Tibial nerve (tissue), 4 donors: ENCODE results near the gene MFSD11.

ENCODE experiments used
- CTCF ChIP-seq, 5 experiments: fragments of 200-600 bp in 3 of 5; fragments of 450-650 bp in 2 of 5; sonication (generic) in 3 of 5; IDR thresholded peaks; one replicate each; pipeline ENCODE4 v1.5.1; 2016 to 2019; ENCODE audit warnings: antibody characterized with exemption in 5 of 5, mild to moderate bottlenecking in 3 of 5, moderate library complexity in 2 of 5
- EP300 ChIP-seq, 2 donors: sonication (generic); formaldehyde crosslinking; IDR thresholded peaks; one replicate each; pipeline ENCODE4 v1.6.1; 2017; ENCODE audit warnings: antibody characterized with exemption in 2 of 2, mild to moderate bottlenecking in 1 of 2
- POLR2A ChIP-seq, 2 donors: fragments of 450-650 bp; IDR thresholded peaks; one replicate each; pipeline ENCODE4 v1.6.1; 2017; ENCODE audit warnings: antibody characterized with exemption in 2 of 2, mild to moderate bottlenecking in 2 of 2, moderate library complexity in 2 of 2

- TF ChIP-seq CTCF (IDR thresholded peaks at IDR 0.05) (peak; percentile 16 to 45 (median 40)), POLR2A (IDR thresholded peaks at IDR 0.05) (no peak), EP300 (IDR thresholded peaks at IDR 0.05) (peak in 1 of 2 donors; percentile 27)
Measured at GRCh38 chr17:76707985-76708807, 29.7 kb upstream of the MFSD11 start.
